Ishikawa (cell line): Measurements from ENCODE around the gene SLC7A1.

ENCODE experiments used
- CEBPB ChIP-seq: IDR thresholded peaks from 2 replicates; pipeline ENCODE4 v1.6.1; 2012
- NFIC ChIP-seq: IDR thresholded peaks from 2 replicates; pipeline ENCODE4 v1.6.1; 2012
- TAF1 ChIP-seq: IDR thresholded peaks from 2 replicates; pipeline ENCODE4 v1.6.1; 2012; ENCODE audit warnings: low read depth, mild to moderate bottlenecking
- YY1 ChIP-seq: IDR thresholded peaks from 2 replicates; pipeline ENCODE4 v1.6.1; 2012; ENCODE audit warnings: low read depth
- TF ChIP-seq, protein P1 (sequence below): IDR thresholded peaks from 2 replicates; pipeline ENCODE4 v1.6.1; 2012; ENCODE audit warnings: low read depth, mild to moderate bottlenecking

DNA sequence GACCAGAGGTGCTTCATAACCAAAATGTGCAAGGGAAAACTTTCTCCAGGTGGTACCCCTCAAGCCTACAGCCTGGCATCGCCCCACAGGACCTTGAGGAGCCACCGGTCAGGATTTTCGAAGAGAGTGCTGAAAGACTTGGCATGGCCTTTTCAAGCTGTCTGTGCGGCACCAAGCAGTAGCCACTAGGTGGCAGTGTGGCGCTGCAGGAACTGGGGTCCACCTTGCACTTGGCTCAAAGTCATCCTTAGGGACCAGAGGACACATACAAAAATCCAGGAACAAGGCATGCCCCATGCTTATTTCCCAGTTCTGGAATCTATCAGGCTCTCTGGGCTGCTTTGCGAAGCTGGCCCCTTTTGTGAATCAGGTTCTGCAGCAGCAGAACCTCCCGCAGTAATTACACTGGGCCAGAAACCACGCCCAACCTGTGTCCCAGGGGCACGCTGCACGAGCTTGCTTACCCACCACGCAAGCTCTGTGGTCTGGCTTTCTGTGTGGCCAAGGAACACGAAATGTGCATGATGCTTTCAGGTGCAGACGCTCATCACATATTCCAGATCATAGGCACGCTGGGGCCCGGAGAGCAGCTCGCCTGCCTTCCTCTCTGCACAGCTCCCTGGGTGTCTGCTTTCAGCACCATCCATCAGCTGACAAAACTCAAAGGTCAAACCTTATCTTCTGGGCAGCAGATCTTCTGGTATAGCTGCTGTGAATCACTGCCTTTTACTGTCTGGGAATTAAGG lies 87.2 kb downstream of the SLC7A1 start:
- TF ChIP-seq TAF1 (no peak), YY1 (no peak), CEBPB (no peak), NFIC (peak; percentile 38; the same call in 1 of the 2 replicates)
- TF ChIP-seq, protein P1, sequence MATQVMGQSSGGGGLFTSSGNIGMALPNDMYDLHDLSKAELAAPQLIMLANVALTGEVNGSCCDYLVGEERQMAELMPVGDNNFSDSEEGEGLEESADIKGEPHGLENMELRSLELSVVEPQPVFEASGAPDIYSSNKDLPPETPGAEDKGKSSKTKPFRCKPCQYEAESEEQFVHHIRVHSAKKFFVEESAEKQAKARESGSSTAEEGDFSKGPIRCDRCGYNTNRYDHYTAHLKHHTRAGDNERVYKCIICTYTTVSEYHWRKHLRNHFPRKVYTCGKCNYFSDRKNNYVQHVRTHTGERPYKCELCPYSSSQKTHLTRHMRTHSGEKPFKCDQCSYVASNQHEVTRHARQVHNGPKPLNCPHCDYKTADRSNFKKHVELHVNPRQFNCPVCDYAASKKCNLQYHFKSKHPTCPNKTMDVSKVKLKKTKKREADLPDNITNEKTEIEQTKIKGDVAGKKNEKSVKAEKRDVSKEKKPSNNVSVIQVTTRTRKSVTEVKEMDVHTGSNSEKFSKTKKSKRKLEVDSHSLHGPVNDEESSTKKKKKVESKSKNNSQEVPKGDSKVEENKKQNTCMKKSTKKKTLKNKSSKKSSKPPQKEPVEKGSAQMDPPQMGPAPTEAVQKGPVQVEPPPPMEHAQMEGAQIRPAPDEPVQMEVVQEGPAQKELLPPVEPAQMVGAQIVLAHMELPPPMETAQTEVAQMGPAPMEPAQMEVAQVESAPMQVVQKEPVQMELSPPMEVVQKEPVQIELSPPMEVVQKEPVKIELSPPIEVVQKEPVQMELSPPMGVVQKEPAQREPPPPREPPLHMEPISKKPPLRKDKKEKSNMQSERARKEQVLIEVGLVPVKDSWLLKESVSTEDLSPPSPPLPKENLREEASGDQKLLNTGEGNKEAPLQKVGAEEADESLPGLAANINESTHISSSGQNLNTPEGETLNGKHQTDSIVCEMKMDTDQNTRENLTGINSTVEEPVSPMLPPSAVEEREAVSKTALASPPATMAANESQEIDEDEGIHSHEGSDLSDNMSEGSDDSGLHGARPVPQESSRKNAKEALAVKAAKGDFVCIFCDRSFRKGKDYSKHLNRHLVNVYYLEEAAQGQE, result no peak
